ENCODE measurements around the gene CLDN5. TPM values are rescaled to one million over a fixed set of nuclear protein-coding genes. Genes with fewer than 3 reads are reported as not detected.

CLDN5 gene
- 151 TPM for total RNA-seq
- long read RNA-seq, transcript CLDN5-203 (2 exons, 1,760 nt): minor isoform, 195 of 2,896 reads
- long read RNA-seq, transcript CLDN5-201 (1 exons, 2,357 nt): major isoform, 2,688 of 2,896 reads
- long read RNA-seq, partial matches to known transcripts: 3 of 2,896 reads
- long read RNA-seq, other reads (novel, unspliced or antisense): 10 of 2,896 reads

- peak; percentile 90 for DNase-seq (ENCODE audit: low spot score)
These were observed at the start of gene CLDN5 for GRCh38 chr22:19524170-19525115. Gene CLDN5, minus strand, starts transcription at chr22:19524410. Its CDS starts 155 bp downstream, at chr22:19524255.

DNA sequence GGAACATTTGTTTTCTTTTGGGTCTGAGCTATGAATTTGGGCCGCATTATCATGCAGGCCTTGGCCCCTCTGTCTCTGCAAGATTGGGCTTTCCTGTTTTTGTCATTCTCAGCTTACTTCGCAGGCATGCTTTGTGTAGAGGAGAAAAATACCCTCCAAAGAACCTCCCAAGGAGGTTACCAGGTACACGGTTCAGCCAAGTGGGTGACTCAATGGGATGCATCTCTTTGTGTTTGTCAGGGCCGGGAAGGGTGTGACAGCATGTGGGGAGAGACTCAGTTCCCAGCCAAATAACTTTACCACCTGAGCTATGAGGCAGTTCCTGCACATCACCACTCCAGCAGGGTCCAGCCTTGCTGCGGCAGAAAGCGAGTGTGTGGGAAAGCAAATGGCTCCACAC is 47.8 kb upstream of the CLDN5 start:
- peak; percentile 84 for DNase-seq (ENCODE audit: low spot score)

- peak; percentile 45 for DNase-seq (ENCODE audit: low spot score)
These were observed 47.1 kb upstream of the CLDN5 start for GRCh38 chr22:19571207-19571795.

DNA sequence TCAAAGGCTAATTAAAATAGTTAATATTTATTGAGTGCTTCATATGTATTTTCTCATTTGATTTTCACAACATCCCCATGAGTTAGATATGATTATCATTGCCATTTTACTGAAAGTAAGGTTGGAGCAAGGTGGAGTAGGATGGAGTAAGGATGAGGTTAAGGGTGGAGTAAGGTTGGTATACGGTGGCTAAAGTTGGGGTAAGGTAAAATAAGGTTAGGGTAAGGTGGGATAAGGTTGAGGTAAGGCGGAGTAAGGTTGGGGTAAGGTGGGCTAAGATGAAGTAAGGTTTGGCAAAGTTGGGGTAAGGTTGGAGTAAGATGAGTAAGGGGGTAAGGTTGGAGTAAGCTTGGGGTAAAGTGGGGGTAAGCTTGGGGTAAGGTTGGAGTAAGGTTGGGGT is 45.8 kb upstream of the CLDN5 start:
- no peak for DNase-seq (ENCODE audit: low spot score)

DNA sequence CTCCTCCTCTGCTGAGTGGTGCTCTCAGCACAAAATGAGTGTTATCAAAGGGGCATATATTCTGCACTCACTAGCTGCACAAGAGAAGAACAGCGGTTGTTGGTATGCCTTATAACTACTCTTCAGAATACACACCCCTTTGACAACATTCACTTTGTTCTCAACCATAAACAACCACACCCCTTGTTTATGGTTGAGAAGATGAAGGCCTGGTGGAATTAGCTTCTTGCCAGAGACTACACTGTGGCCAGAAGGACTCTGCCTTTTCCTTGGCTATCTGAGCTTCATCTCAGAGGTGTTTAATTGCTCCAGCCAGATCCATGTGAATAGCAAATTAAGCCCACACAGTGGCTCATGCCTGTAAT is 45.0 kb upstream of the CLDN5 start:
- DNase-seq (ENCODE audit: low spot score): no peak

DNA sequence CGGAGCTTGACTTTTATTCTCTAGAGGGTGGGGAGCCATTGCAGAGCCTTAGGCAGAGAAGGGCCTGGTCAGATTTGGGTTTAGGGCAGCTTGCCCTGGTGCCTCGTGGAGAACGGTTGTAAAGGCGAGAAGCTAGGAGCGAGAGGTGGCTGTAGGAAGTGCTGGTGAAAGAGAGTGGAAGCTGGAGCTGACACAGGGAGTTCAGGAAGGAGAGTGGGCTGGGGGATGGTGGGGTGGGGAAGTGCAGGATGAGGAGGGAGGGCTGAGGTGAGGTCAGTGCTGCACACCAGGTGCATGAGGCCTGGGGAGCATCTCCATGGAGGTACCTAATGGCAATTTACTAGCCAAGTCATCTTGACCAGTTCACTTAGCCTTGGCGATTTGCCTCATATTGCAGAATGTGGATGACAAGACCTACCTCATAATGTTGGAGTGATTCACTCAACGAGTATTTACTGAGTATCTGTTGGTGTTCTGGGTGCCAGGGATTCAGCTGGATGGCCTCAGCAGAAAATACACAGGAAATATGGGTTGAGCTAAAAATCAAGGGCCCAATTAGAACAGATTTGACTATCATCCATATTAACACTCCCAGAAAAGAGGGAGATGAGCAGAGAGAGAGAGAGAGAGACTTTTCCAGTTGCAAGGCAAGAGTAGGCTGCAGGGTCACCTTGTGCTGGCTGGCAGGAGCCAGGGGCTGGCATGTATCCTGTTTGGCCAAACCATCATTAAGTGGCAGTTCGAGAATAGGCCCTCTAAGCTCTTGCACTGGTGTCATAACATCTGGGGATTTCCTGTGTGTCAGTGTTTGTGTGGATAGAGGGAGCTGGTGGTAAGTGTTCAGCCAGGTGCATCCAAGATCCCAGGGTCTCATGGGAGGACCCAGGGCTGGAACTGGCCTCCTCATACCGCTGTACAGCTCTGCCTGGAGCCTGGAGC is 44.4 kb upstream of the CLDN5 start:
- DNase-seq (ENCODE audit: low spot score): peak; percentile 53

- peak; percentile 51 for DNase-seq (ENCODE audit: low spot score)
These were observed 43.2 kb upstream of the CLDN5 start for GRCh38 chr22:19567157-19568009.

DNA sequence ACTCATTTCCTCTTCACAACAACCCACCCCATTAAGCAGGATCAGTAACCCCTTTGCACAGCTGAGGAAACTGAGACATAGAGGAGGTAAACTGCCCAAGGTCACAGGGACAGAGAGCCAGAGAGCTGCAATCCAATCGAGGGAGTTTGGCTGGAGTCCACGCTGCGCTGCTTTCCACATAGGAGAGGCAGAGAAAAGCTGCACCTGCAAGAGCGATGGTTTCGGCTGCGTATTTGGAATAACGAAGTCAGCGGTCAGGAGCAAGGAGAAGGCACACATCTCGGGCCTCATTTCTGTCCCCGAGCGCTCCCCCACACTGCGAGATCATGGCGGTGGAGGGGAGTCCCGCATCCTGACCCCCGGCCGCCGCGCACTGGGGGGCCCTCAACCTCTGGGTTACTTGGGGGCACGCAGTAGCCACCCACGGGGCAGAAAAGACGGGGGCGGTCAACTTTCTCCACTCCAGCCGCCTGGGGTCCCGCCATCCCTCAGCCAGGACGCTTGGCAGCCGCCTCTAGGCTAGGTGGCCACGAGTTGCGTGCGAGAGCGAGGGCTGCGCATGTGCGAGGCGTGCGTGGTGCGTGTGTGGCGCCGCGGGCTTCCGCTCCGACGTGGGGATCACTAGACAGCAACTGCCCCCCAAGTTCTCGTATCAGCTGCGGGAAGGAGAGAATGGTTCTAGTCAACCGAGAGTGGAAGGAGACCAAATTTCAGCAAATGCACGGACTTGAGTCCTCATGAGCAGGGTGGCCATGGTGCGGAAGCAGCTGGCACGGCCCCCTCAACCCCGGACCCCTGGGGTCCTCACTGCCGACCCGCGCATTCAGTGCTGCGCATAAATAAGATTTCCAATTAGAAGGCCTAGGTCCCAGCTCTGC is 42.3 kb upstream of the CLDN5 start:
- DNase-seq (ENCODE audit: low spot score): peak; percentile 89

- peak; percentile 37 for DNase-seq (ENCODE audit: low spot score)
These were observed 41.4 kb upstream of the CLDN5 start for GRCh38 chr22:19565382-19566278.

DNA sequence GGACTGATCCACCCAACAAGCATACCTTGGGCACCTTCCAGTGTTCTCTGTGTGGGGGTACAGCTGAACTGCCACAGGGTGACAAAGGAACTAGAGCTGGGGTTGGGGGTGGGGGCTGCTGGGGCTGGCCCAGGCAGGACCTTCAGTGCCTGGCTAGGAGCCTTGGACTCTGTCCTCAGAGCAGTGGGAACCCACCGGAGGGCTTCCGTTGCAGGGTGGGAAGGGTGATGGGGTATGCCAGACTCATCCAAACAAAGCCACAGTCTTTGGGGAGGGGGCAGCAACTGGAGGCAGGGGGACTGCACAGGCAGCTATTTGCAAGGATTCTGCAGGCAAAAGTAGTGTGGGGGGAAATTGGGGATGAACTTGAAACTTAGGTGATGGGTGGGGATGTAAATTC is 35.7 kb upstream of the CLDN5 start:
- peak; percentile 69 for DNase-seq (ENCODE audit: low spot score)

DNA sequence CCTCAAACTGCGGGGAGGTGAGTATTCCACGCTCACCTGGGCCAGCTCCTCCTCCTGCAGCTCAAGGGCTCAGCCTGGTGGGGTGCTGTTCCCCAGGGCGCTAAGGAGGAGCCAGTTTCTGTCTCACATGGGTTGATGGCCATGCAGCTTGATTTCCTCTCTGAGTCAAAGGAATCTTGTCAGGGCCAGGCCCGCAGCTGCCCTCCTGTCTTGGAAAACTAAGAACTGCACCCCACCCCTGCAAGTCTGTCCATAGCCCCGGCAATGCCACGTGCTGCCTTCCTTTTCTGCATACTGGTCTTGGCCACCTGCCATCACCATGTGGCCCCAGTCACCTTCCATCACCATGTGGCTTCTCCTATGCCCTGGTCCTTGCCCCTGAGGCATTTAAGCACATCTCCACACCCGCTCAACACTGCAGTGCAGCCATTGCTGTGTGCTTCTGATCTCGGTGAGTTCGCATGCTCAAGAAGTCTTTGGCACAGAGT is 35.2 kb upstream of the CLDN5 start:
- peak; percentile 77 for DNase-seq (ENCODE audit: low spot score)

DNA sequence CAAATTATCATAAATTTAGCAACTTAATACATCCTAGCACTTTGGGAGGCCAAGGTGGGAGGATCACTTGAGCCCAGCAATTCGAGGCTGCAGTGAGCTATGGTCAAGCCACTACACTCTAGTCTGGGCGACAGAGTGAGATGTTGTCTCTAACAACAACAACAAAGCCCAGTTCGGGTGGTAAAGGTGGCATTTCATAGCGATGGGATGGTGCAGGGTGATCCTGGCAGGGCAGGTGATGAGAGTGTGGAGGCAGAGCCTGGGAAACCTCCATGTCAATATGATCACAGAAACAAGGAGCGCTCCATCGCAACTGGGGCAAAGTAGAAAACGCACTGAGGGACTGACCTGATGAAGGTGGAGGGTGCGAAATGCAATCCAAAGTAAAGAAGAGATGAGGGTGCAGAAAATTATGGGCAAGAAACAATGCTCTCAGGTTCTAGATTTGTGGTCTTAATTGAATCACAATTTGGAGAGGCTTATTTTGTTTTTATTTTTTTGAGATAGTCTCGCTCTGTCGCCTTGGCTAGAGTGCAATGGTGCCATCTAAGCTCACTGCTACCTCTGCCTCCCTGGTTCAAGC is 32.8 kb upstream of the CLDN5 start:
- peak; percentile 41 for DNase-seq (ENCODE audit: low spot score)

GRCh38 chr22:19555651-19556050 is 31.4 kb upstream of the CLDN5 start:
- DNase-seq (ENCODE audit: low spot score): peak; percentile 43

- peak; percentile 45 for DNase-seq (ENCODE audit: low spot score)
These were observed 30.7 kb upstream of the CLDN5 start for GRCh38 chr22:19554834-19555404.

DNA sequence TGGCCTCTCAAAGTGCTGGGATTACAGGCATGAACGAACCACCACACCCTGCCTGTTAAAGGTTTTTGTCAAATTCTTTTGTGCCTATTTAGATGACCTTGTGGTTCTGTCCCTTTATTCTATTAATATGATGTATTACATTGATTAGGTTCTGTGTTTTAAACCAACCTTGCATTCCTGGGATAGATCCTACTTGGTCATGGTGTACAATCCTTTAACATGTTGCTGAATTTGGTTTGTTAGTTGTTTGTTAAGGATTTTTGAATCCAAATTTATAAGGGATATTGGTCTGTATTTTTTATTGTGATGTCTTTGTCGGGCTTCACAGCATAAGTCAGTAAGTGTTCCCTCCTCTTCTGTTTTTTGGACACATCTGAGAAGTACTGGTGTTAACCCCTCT is 29.0 kb upstream of the CLDN5 start:
- DNase-seq (ENCODE audit: low spot score): no peak

GRCh38 chr22:19550382-19550781 is 26.2 kb upstream of the CLDN5 start:
- DNase-seq (ENCODE audit: low spot score): peak; percentile 30

DNA sequence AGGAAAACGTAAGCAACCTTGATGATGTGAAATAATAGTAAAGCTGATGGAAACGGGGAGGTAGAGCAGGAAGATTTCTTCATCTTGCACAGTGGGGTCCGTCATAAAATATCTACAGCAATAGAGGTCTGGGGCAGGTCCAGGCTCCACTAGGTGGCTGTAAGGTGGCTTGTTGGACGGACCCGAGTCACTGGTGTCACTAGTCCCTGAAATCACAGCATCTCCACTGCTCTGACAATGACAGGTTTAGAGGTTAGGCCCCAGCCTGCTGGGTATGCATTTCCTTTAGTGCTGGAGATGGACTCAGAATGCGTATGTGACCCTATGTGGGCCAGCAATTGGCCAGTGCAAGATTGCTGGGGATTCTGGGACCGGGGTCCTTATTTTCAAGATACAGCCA is 25.2 kb upstream of the CLDN5 start:
- peak; percentile 30 for DNase-seq (ENCODE audit: low spot score)

All from mesenteric fat pad (tissue), 1 donor.